Heart left ventricle (tissue), 13 donors: Measurements from ENCODE around the gene TGFB1I1.

Source experiments
- POLR2A ChIP-seq, 2 donors: fragments of 450-650 bp; IDR thresholded peaks; one replicate each; pipeline ENCODE4 v1.6.1; 2017; ENCODE audit warnings: antibody characterized with exemption in 2 of 2, mild to moderate bottlenecking in 2 of 2, moderate library complexity in 2 of 2
- TF ChIP-seq, protein P1 (sequence below), 12 donors: fragments of 200-600 bp; sonication (generic) in 4 of 12; IDR thresholded peaks; one replicate each; pipeline versions ENCODE4 v1.5.0 to v1.8.0; 2018 to 2022; ENCODE audit warnings: antibody characterized with exemption in 12 of 12, mild to moderate bottlenecking in 5 of 12
- donor health status: ischemic (EF 13 %, LVEDD 7.1; RV severe dilation, severe dysfunction).
- donor health status: DM: no; HTN: yes; CAD: no.
- donor health status: DM: no; HTN: no; CAD: no.
- donor health status: ischemic (EF 25% LVEDD 6.9; RV normal size, moderate dysfunction).
- donor health status: ischemic (EF 25% LVEDD 5.7; RV mildly dilated, moderate dysfunction).
- donor health status: ischemic (EF 35%, LVEDD 5.7; RV mildly dilated, moderate dysfunction).
- donor health status: nonischemic (EF 11% LVEDD 7.7; RV severe dilation, severe dysfunction).
- donor health status: DM: yes; HTN: yes; CAD: no.
- donor health status: PGD.
- donor health status: ischemic (EF 29% LVEDD 5.4; RV normal size, mild dysfunction).
- donor health status: nonischemic (EF 23%, LVEDD 6.1; RV moderate dilation, normal function).

DNA sequence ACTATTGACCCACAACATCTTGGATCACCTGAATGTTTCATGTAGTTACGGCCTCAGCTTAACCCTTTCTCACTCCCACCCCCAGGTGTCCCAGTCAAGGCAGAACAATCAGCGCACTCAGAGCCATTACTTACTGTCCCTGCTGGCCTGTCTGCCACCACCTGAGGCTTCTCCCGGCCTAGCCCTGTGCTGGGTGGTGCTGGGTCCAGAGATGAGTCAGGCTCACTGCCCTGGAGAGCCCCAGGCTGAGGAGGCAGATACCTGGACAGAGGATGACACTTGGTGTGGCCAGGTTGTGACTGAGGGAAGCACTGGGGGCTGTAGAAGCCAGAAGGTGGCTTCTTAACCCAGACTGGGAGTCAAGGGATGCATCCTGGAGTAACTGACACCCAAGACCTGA is 7.0 kb downstream of the TGFB1I1 start:
- TF ChIP-seq, protein P1, sequence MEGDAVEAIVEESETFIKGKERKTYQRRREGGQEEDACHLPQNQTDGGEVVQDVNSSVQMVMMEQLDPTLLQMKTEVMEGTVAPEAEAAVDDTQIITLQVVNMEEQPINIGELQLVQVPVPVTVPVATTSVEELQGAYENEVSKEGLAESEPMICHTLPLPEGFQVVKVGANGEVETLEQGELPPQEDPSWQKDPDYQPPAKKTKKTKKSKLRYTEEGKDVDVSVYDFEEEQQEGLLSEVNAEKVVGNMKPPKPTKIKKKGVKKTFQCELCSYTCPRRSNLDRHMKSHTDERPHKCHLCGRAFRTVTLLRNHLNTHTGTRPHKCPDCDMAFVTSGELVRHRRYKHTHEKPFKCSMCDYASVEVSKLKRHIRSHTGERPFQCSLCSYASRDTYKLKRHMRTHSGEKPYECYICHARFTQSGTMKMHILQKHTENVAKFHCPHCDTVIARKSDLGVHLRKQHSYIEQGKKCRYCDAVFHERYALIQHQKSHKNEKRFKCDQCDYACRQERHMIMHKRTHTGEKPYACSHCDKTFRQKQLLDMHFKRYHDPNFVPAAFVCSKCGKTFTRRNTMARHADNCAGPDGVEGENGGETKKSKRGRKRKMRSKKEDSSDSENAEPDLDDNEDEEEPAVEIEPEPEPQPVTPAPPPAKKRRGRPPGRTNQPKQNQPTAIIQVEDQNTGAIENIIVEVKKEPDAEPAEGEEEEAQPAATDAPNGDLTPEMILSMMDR (IDR thresholded peaks at IDR 0.05) = no peak
- no peak for TF ChIP-seq POLR2A (IDR thresholded peaks at IDR 0.05)
